Activated naive CD4-positive, alpha-beta T cell treated with Interleukin-2 at 50 U/mL for 16 hours (primary cell): Measurements from ENCODE around the gene LYZL1.
"Not testable (repeated sequence)": the region's sequence is repeated elsewhere in the genome, so short reads cannot be mapped to it uniquely, and the experiment has no call there.

Experiments
- DNase-seq: peaks from one replicate; pipeline ENCODE4 v3.0.0-alpha.2; 2020

LYZL1 gene

DNA sequence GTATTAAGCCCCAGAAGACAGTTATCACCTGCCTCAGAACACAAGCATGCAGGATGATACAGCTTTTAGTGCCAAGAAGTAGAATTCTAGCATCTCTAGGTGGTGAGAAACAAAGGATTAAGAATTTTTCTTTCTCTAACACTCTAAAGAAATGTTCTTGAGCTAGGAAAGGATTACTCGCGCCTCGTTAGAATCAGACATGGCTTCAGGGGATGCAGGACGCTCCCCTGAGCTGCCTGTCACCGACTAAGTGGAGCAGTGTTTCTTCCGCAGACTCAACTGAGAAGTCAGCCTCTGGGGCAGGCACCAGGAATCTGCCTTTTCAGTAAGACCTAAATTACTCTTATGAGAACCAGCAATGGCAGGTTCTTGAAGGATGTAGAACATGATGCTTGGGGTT lies at the start of gene LYZL1:
Gene LYZL1 (plus strand): TSS at position 165 of the 400 bp plus-strand sequence. CDS start 2,798 bp downstream, outside the sequence.
- DNase-seq: not testable (repeated sequence)

DNA sequence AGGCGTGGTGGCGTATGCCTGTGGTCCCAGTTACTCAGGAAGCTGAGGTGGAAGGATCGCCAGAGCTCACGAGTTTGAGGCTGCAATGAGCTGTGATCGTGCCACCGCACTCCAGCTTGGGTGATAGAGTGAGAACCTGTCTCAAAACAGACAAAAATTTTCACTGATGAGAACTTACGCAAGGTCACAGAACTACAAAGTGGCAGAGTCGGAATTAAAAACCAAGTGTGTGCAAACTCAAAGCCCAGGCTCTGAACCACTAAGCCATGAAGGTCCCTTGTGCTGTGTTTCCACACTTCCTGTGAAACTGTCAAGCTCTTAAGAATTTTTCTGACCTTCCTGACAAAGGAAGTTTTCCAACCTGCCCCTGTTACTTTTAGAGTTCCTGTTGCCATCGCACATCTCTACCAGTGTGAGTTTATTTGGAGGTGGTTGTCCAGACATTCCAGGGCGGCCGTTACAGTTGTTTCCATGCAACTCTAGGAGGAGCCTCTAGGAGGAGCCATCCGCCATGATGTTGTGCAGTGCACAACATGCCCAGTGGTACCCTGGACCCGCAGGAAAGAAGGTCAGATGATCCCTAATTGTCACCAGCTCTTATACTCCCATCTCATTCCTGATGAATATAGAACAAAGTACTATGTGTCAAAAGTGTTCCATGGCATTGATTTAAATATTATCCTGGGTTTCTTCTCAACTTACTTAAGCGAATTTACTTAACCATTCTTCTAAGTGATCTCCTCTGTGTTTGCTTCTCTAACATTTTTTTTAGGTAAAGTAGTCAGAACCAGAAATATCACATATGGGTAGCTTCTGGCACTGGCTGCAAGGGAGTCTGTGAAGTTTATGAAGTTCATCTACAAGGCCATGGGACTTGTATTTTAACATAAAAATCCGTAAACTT lies 49.0 kb upstream of the LYZL1 start:
- no peak for DNase-seq

DNA sequence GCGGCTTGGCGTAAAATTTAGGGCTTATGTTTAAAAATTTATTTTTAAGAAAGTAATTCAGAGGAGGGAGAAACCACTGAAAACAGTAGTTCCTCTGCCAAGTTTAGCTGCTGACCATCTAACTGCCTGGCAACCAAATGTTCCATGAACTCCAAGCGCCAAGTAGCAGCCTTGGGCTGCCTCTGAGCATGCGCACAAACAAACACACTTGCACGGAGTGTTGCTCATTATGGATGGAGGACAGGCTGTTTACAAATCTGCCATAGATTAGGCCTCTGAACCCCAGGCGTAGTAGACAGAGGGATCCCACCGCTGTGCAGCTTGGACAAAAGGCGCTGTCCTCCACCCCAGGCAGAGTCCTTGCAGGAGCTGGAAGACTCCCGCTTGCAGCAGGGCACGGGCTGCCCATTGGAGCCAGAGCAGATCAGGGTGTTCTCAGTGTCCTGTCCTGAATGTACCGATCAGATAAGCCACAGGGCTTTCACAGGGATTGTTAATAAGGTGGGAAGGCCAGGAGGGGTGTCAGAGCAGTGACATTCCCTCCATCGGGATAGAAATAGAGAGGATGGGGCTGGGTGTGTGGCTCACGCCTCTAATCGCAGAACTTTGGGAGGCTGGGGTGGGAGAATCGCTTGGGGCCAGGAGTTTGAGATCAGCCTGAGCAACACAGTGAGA lies 47.7 kb upstream of the LYZL1 start:
- no peak for DNase-seq

GRCh38 chr10:29241925-29242324 lies 46.9 kb upstream of the LYZL1 start:
- no peak for DNase-seq

GRCh38 chr10:29243066-29243465 lies 45.8 kb upstream of the LYZL1 start:
- no peak for DNase-seq

DNA sequence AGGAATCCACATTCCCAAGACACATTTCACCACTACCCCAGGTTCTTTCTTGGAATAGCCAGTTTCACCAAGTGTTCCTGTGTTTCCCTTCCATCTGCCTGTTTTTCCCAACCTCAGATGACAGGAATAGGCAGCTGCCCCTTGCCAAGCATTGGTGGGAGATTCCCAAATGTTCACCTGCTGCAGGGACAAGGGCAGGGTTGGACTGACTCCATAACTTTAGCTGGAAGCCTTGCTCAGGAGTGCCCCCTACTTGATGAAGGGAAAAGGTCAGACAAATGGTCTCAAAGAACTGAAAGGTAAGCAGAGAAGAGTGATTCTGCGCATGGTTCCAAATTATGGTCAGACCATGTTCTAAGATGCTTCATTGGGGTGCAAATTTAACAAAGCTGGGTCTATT lies 45.1 kb upstream of the LYZL1 start:
- no peak for DNase-seq

GRCh38 chr10:29244978-29245377 lies 43.9 kb upstream of the LYZL1 start:
- no peak for DNase-seq

- no peak for DNase-seq
Measured at GRCh38 chr10:29245476-29245875, 43.4 kb upstream of the LYZL1 start.

GRCh38 chr10:29246449-29246848 lies 42.4 kb upstream of the LYZL1 start:
- DNase-seq: no peak

DNA sequence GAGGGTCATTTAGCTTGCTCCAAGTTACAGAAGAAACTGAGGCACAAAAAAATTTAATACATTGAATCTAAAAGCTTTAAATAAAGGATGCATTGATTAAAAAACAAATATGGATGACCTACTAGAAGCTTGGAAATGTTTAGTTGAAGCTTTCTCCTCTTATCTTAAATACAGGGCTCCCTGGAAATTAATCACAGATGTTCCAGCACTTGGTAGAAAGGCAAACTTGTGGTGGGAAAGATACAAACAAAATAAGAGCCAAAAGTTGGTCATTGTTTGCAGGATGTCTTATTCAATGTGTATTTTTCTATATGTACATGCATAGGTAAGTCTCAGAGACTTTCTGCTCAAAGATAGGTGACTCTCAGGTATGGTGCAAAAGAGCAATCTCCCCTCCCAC lies 40.7 kb upstream of the LYZL1 start:
- DNase-seq: no peak

DNA sequence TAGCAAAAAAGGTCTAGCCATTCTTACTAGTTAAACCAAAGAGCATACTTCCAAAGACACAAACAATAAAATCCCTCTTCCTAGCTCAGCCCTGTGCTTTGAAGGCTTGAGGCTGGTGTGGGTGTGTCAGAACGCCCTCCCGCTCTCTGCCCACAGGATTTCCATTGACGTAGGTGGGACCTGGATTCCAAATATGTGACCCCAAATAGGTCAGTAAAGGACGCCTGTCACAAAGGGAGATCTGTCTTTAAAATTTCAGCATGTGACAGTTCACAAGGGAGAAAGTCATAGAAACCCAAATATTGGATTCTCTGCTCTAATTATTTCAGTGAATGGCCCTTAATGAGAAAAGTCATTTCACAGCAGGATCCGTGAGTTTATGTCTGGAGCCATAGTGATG lies 39.9 kb upstream of the LYZL1 start:
- DNase-seq: no peak

DNA sequence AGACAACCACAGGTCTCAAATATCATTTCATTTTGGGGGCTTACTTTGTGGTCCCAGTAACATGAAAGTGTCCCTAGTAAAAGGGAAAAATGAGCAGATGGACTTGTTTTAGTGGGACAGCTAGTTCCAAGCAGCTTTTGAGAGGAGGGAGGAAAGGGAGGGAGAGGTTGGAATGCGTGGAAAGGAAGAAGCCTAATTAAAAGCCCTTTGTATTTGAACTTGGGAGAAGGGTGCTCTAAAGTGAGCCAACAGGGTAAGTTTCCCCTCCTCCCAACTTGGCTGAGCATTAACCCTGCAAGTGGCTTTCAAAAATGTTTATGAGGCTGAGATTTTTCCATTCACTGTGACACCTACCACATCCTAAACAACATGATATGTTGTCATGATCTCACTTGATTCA lies 38.8 kb upstream of the LYZL1 start:
- no peak for DNase-seq

DNA sequence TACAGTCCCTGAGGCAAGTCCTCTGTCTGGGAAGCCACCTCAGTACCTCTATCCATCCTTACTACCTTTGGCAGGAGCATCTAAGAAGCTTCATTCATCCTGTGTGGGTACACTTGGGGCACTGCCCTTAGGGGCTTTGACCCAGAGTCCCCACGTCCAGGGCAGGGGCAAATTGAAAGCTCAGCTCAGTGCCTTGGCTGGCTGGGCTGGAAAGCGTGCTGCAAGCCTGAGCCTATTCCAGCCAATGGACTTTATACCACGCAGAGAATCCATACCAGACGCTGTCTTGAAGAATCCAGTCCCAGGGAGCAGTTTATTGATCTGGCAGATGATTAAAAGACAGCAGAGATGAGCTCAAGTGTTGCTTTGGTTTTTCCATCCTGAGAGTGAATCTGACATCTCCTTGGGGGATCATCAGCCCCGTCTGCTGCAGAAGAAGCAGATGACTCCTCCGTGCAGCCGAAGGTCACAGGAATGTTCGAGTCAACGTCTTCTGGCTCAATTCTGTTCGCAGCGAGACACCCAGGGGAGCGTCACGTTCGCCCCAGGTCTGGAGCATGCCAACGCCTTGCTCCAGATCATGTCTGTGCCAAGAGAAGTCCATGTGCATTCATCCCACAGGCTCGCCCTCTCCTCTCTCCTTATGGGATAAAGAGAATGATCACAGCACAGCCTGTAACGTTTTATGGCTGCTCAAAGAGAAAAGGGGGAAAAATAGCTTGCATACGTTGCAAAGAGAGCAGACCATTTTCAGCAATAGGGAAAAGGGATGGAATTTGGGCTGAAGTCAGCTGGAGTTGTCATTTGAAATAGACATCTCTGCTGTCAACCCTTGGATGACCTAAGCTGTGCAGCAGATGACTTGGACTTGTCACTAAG lies 35.8 kb upstream of the LYZL1 start:
- no peak for DNase-seq

- no peak for DNase-seq
Measured at GRCh38 chr10:29253690-29254029, 35.2 kb upstream of the LYZL1 start.

- DNase-seq: no peak
Measured at GRCh38 chr10:29254123-29255046, 34.5 kb upstream of the LYZL1 start.

DNA sequence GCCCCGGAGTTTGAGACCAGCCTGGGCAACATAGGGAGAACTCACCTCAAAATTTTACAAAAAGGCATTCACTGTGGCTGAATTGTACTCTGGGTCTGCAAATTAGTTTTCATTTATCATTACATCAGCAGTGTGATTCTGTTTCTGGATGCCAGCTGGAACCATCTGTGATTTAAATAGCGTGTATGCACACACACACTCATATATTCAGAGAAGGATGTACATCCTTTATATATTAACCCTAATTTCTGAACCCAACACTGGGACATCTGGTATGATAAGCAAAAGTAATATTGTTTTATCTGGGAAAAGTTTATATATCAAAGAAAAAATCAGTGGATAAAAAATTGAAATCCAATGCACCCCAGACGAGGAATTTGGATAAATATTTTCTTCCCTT lies 33.8 kb upstream of the LYZL1 start:
- no peak for DNase-seq

DNA sequence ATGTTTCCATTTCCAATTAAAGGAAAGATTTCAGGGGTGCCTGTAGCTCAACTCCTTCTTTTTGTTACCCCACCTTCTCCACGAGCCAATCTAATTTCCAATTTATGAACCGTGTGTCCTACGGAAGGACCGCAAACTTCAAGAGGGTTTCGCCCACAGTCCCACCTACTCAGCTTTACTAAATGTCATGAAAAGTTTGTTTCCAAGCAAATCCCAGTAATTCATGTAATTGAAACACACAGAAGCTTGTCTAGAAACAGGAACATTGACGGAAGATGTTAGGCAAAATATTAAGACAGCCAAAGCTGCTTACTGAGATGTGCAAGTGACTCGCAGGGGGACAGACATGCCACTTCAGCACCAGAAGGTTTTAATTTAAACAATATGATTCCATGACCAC lies 32.9 kb upstream of the LYZL1 start:
- DNase-seq: no peak

- DNase-seq: no peak
Measured at GRCh38 chr10:29256586-29256985, 32.3 kb upstream of the LYZL1 start.

- no peak for DNase-seq
Measured at GRCh38 chr10:29257106-29257783, 31.6 kb upstream of the LYZL1 start.

DNA sequence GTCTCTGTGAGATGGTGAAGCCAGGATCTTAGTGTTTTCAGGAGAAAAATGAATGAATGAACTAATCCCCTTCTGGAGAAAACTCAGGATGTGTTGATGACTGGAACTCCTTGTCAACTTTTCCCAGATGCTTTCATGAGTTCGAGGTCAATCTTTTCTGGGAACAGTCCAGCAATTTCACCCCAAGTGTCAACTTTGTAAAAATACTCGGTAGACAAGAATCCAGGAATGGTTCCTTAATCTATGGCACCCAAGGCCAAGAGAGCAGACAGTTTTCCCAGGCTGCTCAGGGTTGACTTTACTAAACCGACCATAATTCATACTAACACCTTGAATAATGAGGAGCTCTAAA lies 31.1 kb upstream of the LYZL1 start:
- DNase-seq: no peak

GRCh38 chr10:29259498-29259897 lies 29.4 kb upstream of the LYZL1 start:
- no peak for DNase-seq

- DNase-seq: no peak
Measured at GRCh38 chr10:29263506-29263905, 25.4 kb upstream of the LYZL1 start.
